ENCODE data around the gene TMOD3. TPM values are rescaled to one million over a fixed set of nuclear protein-coding genes. Genes with fewer than 3 reads are reported as not detected.

TMOD3 gene
- total and polyA plus RNA-seq, 2 donors (not counting 3 experiments of a cell fraction or from before 2014, with no cell fraction given), result 10.4 to 64.3 TPM

DNA sequence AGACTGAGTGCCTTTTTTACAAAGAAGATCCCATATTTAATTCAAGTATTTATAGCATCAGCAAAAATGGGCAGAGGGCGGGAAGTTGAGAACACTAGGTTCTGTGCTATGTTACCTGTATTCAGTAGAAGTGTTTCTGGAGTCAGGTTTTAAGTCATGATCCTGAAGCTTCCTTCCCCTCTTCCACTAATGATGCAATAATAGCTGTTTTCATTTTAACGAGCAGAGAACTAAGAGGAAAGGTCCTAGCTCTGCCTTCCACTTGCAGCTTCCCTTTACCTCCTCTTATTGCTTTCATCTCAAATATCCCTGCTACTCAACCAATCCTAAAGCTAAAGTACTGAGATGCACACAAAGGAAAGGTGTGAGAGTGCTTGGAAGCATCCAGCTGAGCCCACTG lies 16.9 kb upstream of the TMOD3 start:
- Histone ChIP-seq H3K9ac (replicated peaks; ENCODE audit: extremely low read depth, insufficient read depth, low read length) (no peak overlapping the region), H2AFZ (ENCODE audit: low read depth, low read length) (no peak overlapping the region), H3K4me1 (ENCODE audit: control insufficient read depth, extremely low read depth, insufficient read depth, low read length) (peaks cover 5% of the 10 kb centered on the region), H3K27ac (ENCODE audit: insufficient read depth, low read depth, low read length) (no peak overlapping the region), H4K20me1 (replicated peaks; ENCODE audit: control insufficient read depth, extremely low read depth, insufficient read depth, low read length) (no peaks in the 10 kb centered on the region), H3K4me3 (replicated peaks in 1 of 3; ENCODE audit: insufficient read depth in 1 of 3, low read depth in 1 of 3, low read length in 3 of 3) (no peak overlapping the region), H3K79me2 (ENCODE audit: control insufficient read depth, insufficient read depth, low read length) (no peaks in the 10 kb centered on the region), H3K36me3 (ENCODE audit: control insufficient read depth in 2 of 2, extremely low read depth in 1 of 2, insufficient read depth in 2 of 2, low read length in 2 of 2) (no peaks in the 10 kb centered on the region), H3K27me3 (ENCODE audit: control insufficient read depth in 2 of 2, insufficient read depth in 2 of 2, low read length in 2 of 2) (no peaks in the 10 kb centered on the region), H3K9me3 (replicated peaks; ENCODE audit: control insufficient read depth, insufficient read depth, low read length) (no peaks in the 10 kb centered on the region), H3K9me1 (replicated peaks; ENCODE audit: control insufficient read depth, extremely low read depth, insufficient read depth, low read length) (no peaks in the 10 kb centered on the region), H3K4me2 (ENCODE audit: insufficient read depth, low read length) (no peak overlapping the region)
- DNase-seq (ENCODE audit: low read depth, low spot score), result no peak
- TF ChIP-seq, protein P1, sequence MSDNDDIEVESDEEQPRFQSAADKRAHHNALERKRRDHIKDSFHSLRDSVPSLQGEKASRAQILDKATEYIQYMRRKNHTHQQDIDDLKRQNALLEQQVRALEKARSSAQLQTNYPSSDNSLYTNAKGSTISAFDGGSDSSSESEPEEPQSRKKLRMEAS (IDR thresholded peaks at IDR 0.05; ENCODE audit: insufficient read depth, insufficient read length), result no peak
- TF ChIP-seq POLR2A (IDR thresholded peaks at IDR 0.05; ENCODE audit: low read depth, low read length) (no peak), FOS (IDR thresholded peaks at IDR 0.05; ENCODE audit: borderline replicate concordance, insufficient read depth, low read length) (no peak), EZH2 (IDR thresholded peaks at IDR 0.05; ENCODE audit: borderline replicate concordance, low read depth, low read length, severe bottlenecking) (no peak), GATA2 (IDR thresholded peaks at IDR 0.05; ENCODE audit: insufficient read depth, insufficient read length, low read depth, low read length) (no peak), MYC (IDR thresholded peaks at IDR 0.05; ENCODE audit: low read depth, low read length) (no peak), JUN (IDR thresholded peaks at IDR 0.05; ENCODE audit: borderline replicate concordance, insufficient read depth, insufficient read length, low read depth) (no peak), POLR2AphosphoS5 (IDR thresholded peaks at IDR 0.05; ENCODE audit: insufficient read depth, low read depth, low read length) (no peak)
- TF ChIP-seq, protein P2, sequence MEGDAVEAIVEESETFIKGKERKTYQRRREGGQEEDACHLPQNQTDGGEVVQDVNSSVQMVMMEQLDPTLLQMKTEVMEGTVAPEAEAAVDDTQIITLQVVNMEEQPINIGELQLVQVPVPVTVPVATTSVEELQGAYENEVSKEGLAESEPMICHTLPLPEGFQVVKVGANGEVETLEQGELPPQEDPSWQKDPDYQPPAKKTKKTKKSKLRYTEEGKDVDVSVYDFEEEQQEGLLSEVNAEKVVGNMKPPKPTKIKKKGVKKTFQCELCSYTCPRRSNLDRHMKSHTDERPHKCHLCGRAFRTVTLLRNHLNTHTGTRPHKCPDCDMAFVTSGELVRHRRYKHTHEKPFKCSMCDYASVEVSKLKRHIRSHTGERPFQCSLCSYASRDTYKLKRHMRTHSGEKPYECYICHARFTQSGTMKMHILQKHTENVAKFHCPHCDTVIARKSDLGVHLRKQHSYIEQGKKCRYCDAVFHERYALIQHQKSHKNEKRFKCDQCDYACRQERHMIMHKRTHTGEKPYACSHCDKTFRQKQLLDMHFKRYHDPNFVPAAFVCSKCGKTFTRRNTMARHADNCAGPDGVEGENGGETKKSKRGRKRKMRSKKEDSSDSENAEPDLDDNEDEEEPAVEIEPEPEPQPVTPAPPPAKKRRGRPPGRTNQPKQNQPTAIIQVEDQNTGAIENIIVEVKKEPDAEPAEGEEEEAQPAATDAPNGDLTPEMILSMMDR (IDR thresholded peaks at IDR 0.05; ENCODE audit: extremely low read depth in 1 of 2, insufficient read depth in 1 of 2, low read depth in 1 of 2, low read length in 2 of 2), result no peak
- intact Hi-C loops (cut with micrococcal nuclease), result no loop called here
- BruUV-seq (replicated peaks), result no TSS peak
- ChIA-PET POLR2A (no interaction called here), CTCF (interaction anchor here (2.0 kb wide), 1 partner anchor 11 kb away, joined by 7 read pairs; no protein-coding TSS in a partner anchor)
- dilution Hi-C loops (cut with MboI; ENCODE audit: extremely low pct_ligation_motif_present, low sequenced_read_pairs), result no loop called here
- no peak for FAIRE-seq
